ENCODE results near the gene TAL2. TPM values are rescaled to one million over a fixed set of nuclear protein-coding genes. Genes with fewer than 3 reads are reported as not detected.

Gene TAL2
- total RNA-seq, 2 donors from 2014 or later: not detected

GRCh38 chr9:105646879-105647594 lies 15.2 kb upstream of the TAL2 start:
- WGBS, 2 donors: 89 to 92% methylated on average over 7 of the region's 7 CpGs
- intact Hi-C loops (cut with DNase I): no loop called here
- ATAC-seq: no peak

DNA sequence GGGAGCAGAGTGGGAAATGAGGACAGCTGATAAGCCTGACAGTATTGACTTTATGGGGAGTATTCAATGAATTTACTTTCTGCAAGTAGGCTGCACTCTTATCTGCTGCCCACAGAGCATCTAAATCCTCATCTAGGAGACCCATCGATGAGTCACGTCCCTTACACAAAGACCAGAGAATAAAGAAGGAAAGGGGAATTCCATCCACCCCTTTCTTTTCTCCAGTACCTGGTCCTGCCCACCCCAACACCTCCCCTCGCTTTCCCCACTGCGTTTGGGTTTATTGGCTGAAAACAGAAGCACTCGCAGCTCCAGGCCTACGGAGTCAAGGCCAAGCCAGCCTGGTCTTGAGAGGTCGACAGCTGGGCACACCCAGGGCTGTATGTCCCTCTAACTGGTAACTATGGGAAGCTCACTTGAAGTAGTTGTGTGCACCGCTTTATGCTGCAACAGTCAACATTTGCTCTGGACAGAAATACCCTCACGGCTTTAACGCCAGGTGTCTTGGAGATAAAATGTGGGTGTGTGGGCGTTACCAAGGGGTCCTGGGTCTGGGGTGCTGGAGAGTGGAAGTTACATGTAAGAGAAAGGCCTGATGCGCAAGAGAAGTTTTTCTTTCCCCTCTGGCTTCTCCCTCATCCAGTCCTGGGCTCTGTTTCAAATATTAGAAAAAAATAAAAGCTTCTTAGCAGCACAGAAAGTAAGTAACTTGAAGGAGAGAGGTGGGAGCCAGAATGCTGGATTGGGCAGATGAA lies 14.5 kb upstream of the TAL2 start:
- ATAC-seq (no peak), DNase-seq (no peak)
- WGBS, 2 donors: 61 to 65% methylated on average over 12 of the region's 12 CpGs
- TF ChIP-seq, protein P1, sequence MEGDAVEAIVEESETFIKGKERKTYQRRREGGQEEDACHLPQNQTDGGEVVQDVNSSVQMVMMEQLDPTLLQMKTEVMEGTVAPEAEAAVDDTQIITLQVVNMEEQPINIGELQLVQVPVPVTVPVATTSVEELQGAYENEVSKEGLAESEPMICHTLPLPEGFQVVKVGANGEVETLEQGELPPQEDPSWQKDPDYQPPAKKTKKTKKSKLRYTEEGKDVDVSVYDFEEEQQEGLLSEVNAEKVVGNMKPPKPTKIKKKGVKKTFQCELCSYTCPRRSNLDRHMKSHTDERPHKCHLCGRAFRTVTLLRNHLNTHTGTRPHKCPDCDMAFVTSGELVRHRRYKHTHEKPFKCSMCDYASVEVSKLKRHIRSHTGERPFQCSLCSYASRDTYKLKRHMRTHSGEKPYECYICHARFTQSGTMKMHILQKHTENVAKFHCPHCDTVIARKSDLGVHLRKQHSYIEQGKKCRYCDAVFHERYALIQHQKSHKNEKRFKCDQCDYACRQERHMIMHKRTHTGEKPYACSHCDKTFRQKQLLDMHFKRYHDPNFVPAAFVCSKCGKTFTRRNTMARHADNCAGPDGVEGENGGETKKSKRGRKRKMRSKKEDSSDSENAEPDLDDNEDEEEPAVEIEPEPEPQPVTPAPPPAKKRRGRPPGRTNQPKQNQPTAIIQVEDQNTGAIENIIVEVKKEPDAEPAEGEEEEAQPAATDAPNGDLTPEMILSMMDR (IDR thresholded peaks at IDR 0.05): no peak
- TF ChIP-seq POLR2A (IDR thresholded peaks at IDR 0.05): no peak
- Histone ChIP-seq H3K9me3 (no peaks in the 10 kb centered on the region), H3K27ac (no peak overlapping the region), H3K4me3 (no peak overlapping the region), H3K4me1 (no peaks in the 10 kb centered on the region), H3K36me3 (replicated peaks in 1 of 2; ENCODE audit: insufficient read depth in 1 of 2, low read depth in 2 of 2) (no peaks in the 10 kb centered on the region), H3K27me3 (no peaks in the 10 kb centered on the region)
- intact Hi-C loops (cut with DNase I): no loop called here

More at GRCh38 chr9:105646879-105647594, 15.2 kb upstream of the TAL2 start:
- Histone ChIP-seq H3K27me3 (no peaks in the 10 kb centered on the region), H3K36me3 (replicated peaks in 1 of 2; ENCODE audit: insufficient read depth in 1 of 2, low read depth in 2 of 2) (no peaks in the 10 kb centered on the region), H3K4me3 (no peak overlapping the region), H3K27ac (no peak overlapping the region), H3K9me3 (no peaks in the 10 kb centered on the region), H3K4me1 (no peaks in the 10 kb centered on the region)
- DNase-seq: no peak
- no peak for TF ChIP-seq POLR2A (IDR thresholded peaks at IDR 0.05)
- TF ChIP-seq, protein P1 (IDR thresholded peaks at IDR 0.05): no peak

- WGBS, 2 donors: 65% methylated on average over 4 of the region's 4 CpGs
- H3K4me3 ChIP-seq: no peak overlapping the region
Measured at GRCh38 chr9:105651806-105652205, 10.5 kb upstream of the TAL2 start.

DNA sequence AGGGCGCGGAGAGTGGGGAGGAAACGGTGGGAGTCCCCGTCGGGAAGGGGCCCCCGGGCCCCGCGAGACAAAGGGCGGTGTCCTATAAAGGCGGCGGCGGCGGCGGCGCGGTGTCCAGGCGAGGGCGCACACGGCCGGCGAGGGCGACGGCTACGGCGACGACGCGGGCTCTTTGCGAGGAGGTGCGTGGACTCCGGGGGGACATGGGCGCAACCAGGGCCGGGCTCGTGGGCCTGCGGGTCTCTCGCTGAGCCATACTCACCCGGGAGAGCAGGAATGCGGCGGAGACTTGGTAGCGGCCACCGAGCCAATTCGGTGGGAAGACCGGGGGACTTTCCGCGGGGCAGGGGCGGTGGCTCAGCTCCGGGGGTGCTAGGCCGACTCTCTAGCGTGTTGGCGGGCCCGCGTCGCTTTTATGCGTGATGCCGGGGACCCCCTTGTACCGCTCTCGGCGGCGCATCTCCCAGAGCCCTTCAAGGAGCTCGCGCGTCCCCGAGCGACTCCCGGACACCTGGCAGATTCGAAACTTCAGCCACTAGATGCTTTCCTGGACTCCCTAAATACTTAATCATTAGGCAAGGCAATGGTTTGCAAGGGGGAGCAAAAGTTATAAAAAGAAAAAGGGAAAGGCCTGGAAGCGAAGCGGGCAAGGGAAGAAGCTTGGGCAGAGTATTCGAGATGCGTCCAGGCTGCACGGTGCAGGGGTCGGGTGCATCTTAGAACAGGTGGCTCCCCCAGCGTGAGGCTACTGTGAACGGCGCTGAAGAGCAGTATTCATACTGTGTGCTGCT lies 5.9 kb upstream of the TAL2 start:
- H3K36me3 ChIP-seq (replicated peaks in 1 of 2; ENCODE audit: insufficient read depth in 1 of 2, low read depth in 2 of 2): no peaks in the 10 kb centered on the region
- 2 to 3% methylated on average over 16 to 57 of the region's 75 CpGs for WGBS, 2 donors
- intact Hi-C loops (cut with DNase I): no loop called here
- no peaks in the 10 kb centered on the region for H3K9me3 ChIP-seq
- H3K4me1 ChIP-seq: peaks cover 12% of the 10 kb centered on the region
- no peaks in the 10 kb centered on the region for H3K27me3 ChIP-seq
- TF ChIP-seq, protein P1 (IDR thresholded peaks at IDR 0.05): peak in 6 of 7 experiments; percentile 23 to 48 (median 30)
- no peak for TF ChIP-seq POLR2A (IDR thresholded peaks at IDR 0.05)
- H3K27ac ChIP-seq: no peak overlapping the region
- peak overlapping the region in 1 of 2 donors; percentile 15 for H3K4me3 ChIP-seq
- ATAC-seq (peak; percentile 65), DNase-seq (peak; percentile 4 to 48 (median 30))

More at GRCh38 chr9:105651806-105652205, 10.5 kb upstream of the TAL2 start:
- Histone ChIP-seq H3K9me3 (no peaks in the 10 kb centered on the region), H3K4me1 (peaks cover 12% of the 10 kb centered on the region), H3K27me3 (no peaks in the 10 kb centered on the region), H3K27ac (no peak overlapping the region), H3K36me3 (replicated peaks in 1 of 2; ENCODE audit: insufficient read depth in 1 of 2, low read depth in 2 of 2) (no peaks in the 10 kb centered on the region)
- ATAC-seq (no peak), DNase-seq (no peak)
- no peak for TF ChIP-seq POLR2A (IDR thresholded peaks at IDR 0.05)
- TF ChIP-seq, protein P1 (IDR thresholded peaks at IDR 0.05): no peak
- intact Hi-C loops (cut with DNase I): no loop called here
